Fibroblast of pulmonary artery (primary cell): ENCODE measurements around the gene SCG2.
"Not testable (repeated sequence)": the region's sequence is repeated elsewhere in the genome, so short reads cannot be mapped to it uniquely, and the experiment has no call there.

Experiments used
- DNase-seq: peaks from one replicate; pipeline ENCODE4 v3.0.0-alpha.2; 2010; ENCODE audit warnings: low read depth
- H3K4me3 ChIP-seq: replicated peaks from 2 replicates; pipeline ENCODE4 v1.5.1; 2011; ENCODE audit warnings: low read depth, mild to moderate bottlenecking, control low read depth, low read length, moderate library complexity
- CTCF ChIP-seq: IDR thresholded peaks from 2 replicates; pipeline ENCODE4 v1.5.1; 2011; ENCODE audit warnings: mild to moderate bottlenecking, control low read depth, low read length, inconsistent platforms; ENCODE audit errors: missing control alignments

The SCG2 gene

GRCh38 chr2:223599640-223600380 is 2.4 kb downstream of the SCG2 start:
- DNase-seq: no peak
- TF ChIP-seq CTCF: no peak

GRCh38 chr2:223598994-223599639 is 3.0 kb downstream of the SCG2 start:
- TF ChIP-seq CTCF: no peak
- peak; percentile 85 for DNase-seq
- no peak overlapping the region for H3K4me3 ChIP-seq

More at GRCh38 chr2:223599640-223600380, 2.4 kb downstream of the SCG2 start:
- no peak overlapping the region for H3K4me3 ChIP-seq

- no peak for DNase-seq
- H3K4me3 ChIP-seq: no peak overlapping the region
- no peak for TF ChIP-seq CTCF
These were observed 5.1 kb downstream of the SCG2 start for GRCh38 chr2:223597076-223597475.

- H3K4me3 ChIP-seq: no peak overlapping the region
- DNase-seq: no peak
- no peak for TF ChIP-seq CTCF
These were observed 6.0 kb downstream of the SCG2 start for GRCh38 chr2:223596208-223596607.

GRCh38 chr2:223594831-223595230 is 7.3 kb downstream of the SCG2 start:
- no peak overlapping the region for H3K4me3 ChIP-seq
- DNase-seq: no peak
- TF ChIP-seq CTCF: no peak

- TF ChIP-seq CTCF: no peak
- no peak for DNase-seq
- H3K4me3 ChIP-seq: no peak overlapping the region
These were observed 7.9 kb downstream of the SCG2 start for GRCh38 chr2:223594259-223594658.

- not testable (repeated sequence) for H3K4me3 ChIP-seq, DNase-seq
These were observed 9.5 kb downstream of the SCG2 start for GRCh38 chr2:223592689-223593088.
